Activated CD8-positive, alpha-beta T cell treated with anti-CD3 and anti-CD28 coated beads, Interleukin-2, amount 10 ng/mL, durations not matched to agents 7 days and 5 days (primary cell): ENCODE results near the gene MAP2K6. TPM values are rescaled to one million over a fixed set of nuclear protein-coding genes. Genes with fewer than 3 reads are reported as not detected.

Experiments used
- ATAC-seq: fragments of 150-1000 bp; cut with Tn5 transposase; one replicate; pipeline ENCODE4 v1.10.0; 2021; ENCODE audit warnings: moderate library complexity
- CTCF ChIA-PET: fragments of 350-600 bp; sonication (Branson Sonifier 250); formaldehyde crosslinking; loops from one replicate; lab custom pipeline; 2021; ENCODE audit warnings: antibody characterized with exemption; lab: Charles Lee
- POLR2A ChIA-PET: fragments of 350-600 bp; sonication (Branson Sonifier 250); formaldehyde crosslinking; loops from one replicate; lab custom pipeline; 2021; ENCODE audit warnings: antibody characterized with exemption; lab: Charles Lee
- DNase-seq: peaks from one replicate; pipeline ENCODE4 v3.0.0-alpha.2; 2020
- H3K27ac Mint-ChIP-seq: one replicate; pipeline ENCODE4 v1.8.0; 2021; ENCODE audit warnings: mild to moderate bottlenecking, mixed read lengths
- H3K27me3 Mint-ChIP-seq: one replicate; pipeline ENCODE4 v1.8.0; 2021; ENCODE audit warnings: low read depth, mixed read lengths
- H3K36me3 Mint-ChIP-seq: one replicate; pipeline ENCODE4 v1.8.0; 2021; ENCODE audit warnings: low read depth, mixed read lengths
- H3K4me1 Mint-ChIP-seq: one replicate; pipeline ENCODE4 v1.8.0; 2021; ENCODE audit warnings: low read depth, mixed read lengths
- H3K4me3 Mint-ChIP-seq: one replicate; pipeline ENCODE4 v1.8.0; 2021; ENCODE audit warnings: mild to moderate bottlenecking, mixed read lengths
- H3K9me3 Mint-ChIP-seq: one replicate; pipeline ENCODE4 v1.8.0; 2022; ENCODE audit warnings: mixed read lengths; ENCODE audit not compliant: insufficient read depth
- total RNA-seq, 2 experiments: library from RNA; stranded (reverse); gene quantifications; one replicate each; pipeline ENCODE4 v1.2.3, GENCODE V29; 2021

The MAP2K6 gene
- total RNA-seq, 2 experiments from 2014 or later, result 11.0 to 11.6 TPM

GRCh38 chr17:69551212-69552010 is 136.9 kb downstream of the MAP2K6 start:
- POLR2A ChIA-PET, result interaction anchor here (0.7 kb wide), 1 partner anchor 1157 kb away, joined by 5 read pairs; no protein-coding TSS in a partner anchor
- peaks cover 9% of the 10 kb centered on the region for H3K36me3 Mint-ChIP-seq
- no peaks in the 10 kb centered on the region for H3K4me1 Mint-ChIP-seq
- no peaks in the 10 kb centered on the region for H3K27me3 Mint-ChIP-seq
- peaks cover 6% of the 10 kb centered on the region for H3K9me3 Mint-ChIP-seq
- DNase-seq (no peak), ATAC-seq (no peak)
- no peak overlapping the region for H3K27ac Mint-ChIP-seq
- CTCF ChIA-PET, result interaction anchor here (0.6 to 0.9 kb wide), 3 partner anchors 17 to 1001 kb away, joined by 3 read pairs; no protein-coding TSS in a partner anchor
- H3K4me3 Mint-ChIP-seq, result no peak overlapping the region

- ATAC-seq (no peak), DNase-seq (no peak)
- H3K4me1 Mint-ChIP-seq, result no peaks in the 10 kb centered on the region
- no peak overlapping the region for H3K4me3 Mint-ChIP-seq
- ChIA-PET POLR2A (interaction anchor here (0.6 kb wide), 1 partner anchor 480 kb away, joined by 4 read pairs; no protein-coding TSS in a partner anchor), CTCF (no interaction called here)
- H3K27me3 Mint-ChIP-seq, result no peaks in the 10 kb centered on the region
- H3K9me3 Mint-ChIP-seq, result peaks cover 6% of the 10 kb centered on the region
- H3K36me3 Mint-ChIP-seq, result peaks cover 9% of the 10 kb centered on the region
- no peak overlapping the region for H3K27ac Mint-ChIP-seq
Measured at GRCh38 chr17:69552986-69553667, 138.6 kb downstream of the MAP2K6 start.

- DNase-seq (no peak), ATAC-seq (no peak)
- Mint-ChIP-seq H3K4me3 (no peak overlapping the region), H3K9me3 (peaks cover 6% of the 10 kb centered on the region), H3K4me1 (no peaks in the 10 kb centered on the region), H3K36me3 (peaks cover 9% of the 10 kb centered on the region), H3K27me3 (no peaks in the 10 kb centered on the region), H3K27ac (no peak overlapping the region)
- ChIA-PET CTCF (no interaction called here), POLR2A (no interaction called here)
Measured at GRCh38 chr17:69555056-69555455, 140.6 kb downstream of the MAP2K6 start.

GRCh38 chr17:69557339-69557738 is 142.8 kb downstream of the MAP2K6 start:
- no peak for DNase-seq
- Mint-ChIP-seq H3K4me3 (no peak overlapping the region), H3K4me1 (no peaks in the 10 kb centered on the region), H3K27me3 (no peaks in the 10 kb centered on the region), H3K9me3 (peaks cover 6% of the 10 kb centered on the region), H3K27ac (no peak overlapping the region), H3K36me3 (peaks cover 9% of the 10 kb centered on the region)
- POLR2A ChIA-PET, result no interaction called here
- CTCF ChIA-PET, result no interaction called here
- ATAC-seq, result no peak

- DNase-seq (no peak), ATAC-seq (no peak)
- POLR2A ChIA-PET, result no interaction called here
- peaks cover 1% of the 10 kb centered on the region for H3K36me3 Mint-ChIP-seq
- H3K27me3 Mint-ChIP-seq, result no peaks in the 10 kb centered on the region
- no peaks in the 10 kb centered on the region for H3K9me3 Mint-ChIP-seq
- H3K4me1 Mint-ChIP-seq, result no peaks in the 10 kb centered on the region
- no peak overlapping the region for H3K4me3 Mint-ChIP-seq
- CTCF ChIA-PET, result no interaction called here
- no peak overlapping the region for H3K27ac Mint-ChIP-seq
Measured at GRCh38 chr17:69558796-69559195, 144.3 kb downstream of the MAP2K6 start.

GRCh38 chr17:69560987-69561441 is 146.5 kb downstream of the MAP2K6 start:
- H3K27me3 Mint-ChIP-seq, result peaks cover 5% of the 10 kb centered on the region
- no peaks in the 10 kb centered on the region for H3K36me3 Mint-ChIP-seq
- no peaks in the 10 kb centered on the region for H3K9me3 Mint-ChIP-seq
- ChIA-PET POLR2A (no interaction called here), CTCF (no interaction called here)
- H3K4me3 Mint-ChIP-seq, result no peak overlapping the region
- no peak for ATAC-seq
- DNase-seq, result no peak
- H3K27ac Mint-ChIP-seq, result no peak overlapping the region
- no peaks in the 10 kb centered on the region for H3K4me1 Mint-ChIP-seq

- no peaks in the 10 kb centered on the region for H3K36me3 Mint-ChIP-seq
- H3K27ac Mint-ChIP-seq, result no peak overlapping the region
- CTCF ChIA-PET, result no interaction called here
- ATAC-seq, result no peak
- H3K27me3 Mint-ChIP-seq, result peaks cover 5% of the 10 kb centered on the region
- DNase-seq, result no peak
- H3K9me3 Mint-ChIP-seq, result no peaks in the 10 kb centered on the region
- no peaks in the 10 kb centered on the region for H3K4me1 Mint-ChIP-seq
- POLR2A ChIA-PET, result no interaction called here
- no peak overlapping the region for H3K4me3 Mint-ChIP-seq
Measured at GRCh38 chr17:69561462-69561861, 147.0 kb downstream of the MAP2K6 start.

- no peak overlapping the region for H3K4me3 Mint-ChIP-seq
- no peak for ATAC-seq
- DNase-seq, result no peak
- ChIA-PET POLR2A (no interaction called here), CTCF (no interaction called here)
- H3K4me1 Mint-ChIP-seq, result peaks cover 3% of the 10 kb centered on the region
- H3K36me3 Mint-ChIP-seq, result no peaks in the 10 kb centered on the region
- no peaks in the 10 kb centered on the region for H3K9me3 Mint-ChIP-seq
- H3K27me3 Mint-ChIP-seq, result peaks cover 7% of the 10 kb centered on the region
- no peak overlapping the region for H3K27ac Mint-ChIP-seq
Measured at GRCh38 chr17:69565447-69565846, 150.9 kb downstream of the MAP2K6 start.

GRCh38 chr17:69567130-69567529 is 152.6 kb downstream of the MAP2K6 start:
- Mint-ChIP-seq H3K36me3 (no peaks in the 10 kb centered on the region), H3K27ac (no peak overlapping the region), H3K9me3 (no peaks in the 10 kb centered on the region), H3K27me3 (peaks cover 9% of the 10 kb centered on the region), H3K4me3 (no peak overlapping the region), H3K4me1 (peaks cover 3% of the 10 kb centered on the region)
- ATAC-seq (no peak), DNase-seq (no peak)
- CTCF ChIA-PET, result interaction anchor here (0.9 to 1.6 kb wide), 2 partner anchors 9 to 39 kb away, joined by 3 read pairs; no protein-coding TSS in a partner anchor
- POLR2A ChIA-PET, result no interaction called here

GRCh38 chr17:69572747-69573146 is 158.2 kb downstream of the MAP2K6 start:
- no peaks in the 10 kb centered on the region for H3K9me3 Mint-ChIP-seq
- DNase-seq (no peak), ATAC-seq (no peak)
- peaks cover 13% of the 10 kb centered on the region for H3K27me3 Mint-ChIP-seq
- no peak overlapping the region for H3K27ac Mint-ChIP-seq
- no peak overlapping the region for H3K4me3 Mint-ChIP-seq
- no peaks in the 10 kb centered on the region for H3K36me3 Mint-ChIP-seq
- CTCF ChIA-PET, result no interaction called here
- POLR2A ChIA-PET, result no interaction called here
- H3K4me1 Mint-ChIP-seq, result peaks cover 12% of the 10 kb centered on the region

- Mint-ChIP-seq H3K4me3 (no peak overlapping the region), H3K27me3 (peaks cover 16% of the 10 kb centered on the region), H3K4me1 (peaks cover 12% of the 10 kb centered on the region), H3K36me3 (no peaks in the 10 kb centered on the region), H3K9me3 (no peaks in the 10 kb centered on the region), H3K27ac (no peak overlapping the region)
- DNase-seq (no peak), ATAC-seq (no peak)
- POLR2A ChIA-PET, result no interaction called here
- CTCF ChIA-PET, result no interaction called here
Measured at GRCh38 chr17:69573396-69573795, 158.9 kb downstream of the MAP2K6 start.
